Adrenal gland (tissue), 5 donors: ENCODE data around the gene AFTPH.

Experiments
- CTCF ChIP-seq, 6 experiments: fragments of 450-650 bp in 4 of 6; fragments of 200-600 bp in 2 of 6; sonication (generic) in 1 of 6; IDR thresholded peaks; 1 replicate in 5 of 6; 2 replicates in 1 of 6; pipeline versions ENCODE4 v1.5.1 to v1.8.0; 2016 to 2021; ENCODE audit warnings: antibody characterized with exemption in 6 of 6, mild to moderate bottlenecking in 2 of 6, moderate library complexity in 1 of 6
- POLR2A ChIP-seq, 2 donors: fragments of 450-650 bp; IDR thresholded peaks; one replicate each; pipeline ENCODE4 v1.6.1; 2017; ENCODE audit warnings: antibody characterized with exemption in 2 of 2, mild to moderate bottlenecking in 2 of 2, moderate library complexity in 1 of 2
- donor health status: DM: no; HTN: no; CAD: no.

GRCh38 chr2:64500549-64500948, 23.6 kb upstream of the AFTPH start:
- TF ChIP-seq CTCF (IDR thresholded peaks at IDR 0.05): no peak
- TF ChIP-seq POLR2A (IDR thresholded peaks at IDR 0.05): no peak
